Endothelial cell of hepatic sinusoid (primary cell): ENCODE measurements around the gene SNCAIP.

Experiments
- in situ Hi-C: cut with HindIII; loops from 2 replicates; pipeline ENCODE4 v1.10.0; 2017; ENCODE audit warnings: low sequenced_read_pairs

The SNCAIP gene

GRCh38 chr5:122392224-122392623, 80.2 kb downstream of the SNCAIP start:
- in situ Hi-C loops, result no loop called here

- in situ Hi-C loops, result no loop called here
Measured at GRCh38 chr5:122392824-122393223, 80.8 kb downstream of the SNCAIP start.

- in situ Hi-C loops, result no loop called here
Measured at GRCh38 chr5:122394284-122394930, 82.4 kb downstream of the SNCAIP start.

- in situ Hi-C loops, result no loop called here
Measured at GRCh38 chr5:122398016-122398415, 86.0 kb downstream of the SNCAIP start.

- in situ Hi-C loops, result no loop called here
Measured at GRCh38 chr5:122400341-122400740, 88.3 kb downstream of the SNCAIP start.

GRCh38 chr5:122400938-122401337, 88.9 kb downstream of the SNCAIP start:
- in situ Hi-C loops, result no loop called here

GRCh38 chr5:122401976-122402725, 90.1 kb downstream of the SNCAIP start:
- in situ Hi-C loops, result no loop called here

GRCh38 chr5:122402955-122403685, 91.1 kb downstream of the SNCAIP start:
- in situ Hi-C loops, result no loop called here

- in situ Hi-C loops, result no loop called here
Measured at GRCh38 chr5:122404018-122404417, 92.0 kb downstream of the SNCAIP start.

- in situ Hi-C loops, result no loop called here
Measured at GRCh38 chr5:122404653-122405362, 92.8 kb downstream of the SNCAIP start.

- in situ Hi-C loops, result no loop called here
Measured at GRCh38 chr5:122405751-122406150, 93.7 kb downstream of the SNCAIP start.

- in situ Hi-C loops, result no loop called here
Measured at GRCh38 chr5:122406181-122406580, 94.1 kb downstream of the SNCAIP start.

GRCh38 chr5:122408592-122409224, 96.7 kb downstream of the SNCAIP start:
- in situ Hi-C loops, result no loop called here

GRCh38 chr5:122412966-122413365, 100.9 kb downstream of the SNCAIP start:
- in situ Hi-C loops, result no loop called here

GRCh38 chr5:122413722-122414121, 101.7 kb downstream of the SNCAIP start:
- in situ Hi-C loops, result no loop called here

GRCh38 chr5:122415030-122415800, 103.2 kb downstream of the SNCAIP start:
- in situ Hi-C loops, result no loop called here

GRCh38 chr5:122415801-122416120, 103.7 kb downstream of the SNCAIP start:
- in situ Hi-C loops, result no loop called here

- in situ Hi-C loops, result no loop called here
Measured at GRCh38 chr5:122419142-122419894, 107.3 kb downstream of the SNCAIP start.

GRCh38 chr5:122420091-122420490, 108.1 kb downstream of the SNCAIP start:
- in situ Hi-C loops, result no loop called here
